ENCODE data around the gene CAMP. TPM values are rescaled to one million over a fixed set of nuclear protein-coding genes. Genes with fewer than 3 reads are reported as not detected.

Gene CAMP
- total RNA-seq, 2 experiments from 2014 or later = not detected

GRCh38 chr3:48273594-48274211 is 50.4 kb downstream of the CAMP start:
- CTCF ChIA-PET = interaction anchor here (0.5 to 5.3 kb wide), 11 partner anchors 27 to 395 kb away, joined by 3 to 77 read pairs (median 3); partner anchors contain the start of gene ZNF589
- Mint-ChIP-seq H3K9me3 (ENCODE audit: low read depth) (no peaks in the 10 kb centered on the region), H3K4me1 (peaks cover 22% of the 10 kb centered on the region), H3K27ac (no peak overlapping the region), H3K4me3 (no peak overlapping the region), H3K36me3 (ENCODE audit: low read depth) (peaks cover 23% of the 10 kb centered on the region), H3K27me3 (no peaks in the 10 kb centered on the region)
- POLR2A ChIA-PET = interaction anchor here (0.7 to 1.0 kb wide), 2 partner anchors 24 to 162 kb away, joined by 3 read pairs; no protein-coding TSS in a partner anchor
- ATAC-seq = no peak
- peak; percentile 68 for DNase-seq
- intact Hi-C loops (cut with DNase I, micrococcal nuclease) = loop anchor here (1.0 to 10.0 kb wide), 4 partner anchors 129 to 275 kb away; no protein-coding TSS in a partner anchor

- ChIA-PET CTCF (interaction anchor here (0.5 to 5.3 kb wide), 4 partner anchors 9 to 160 kb away, joined by 3 to 77 read pairs (median 3); no protein-coding TSS in a partner anchor), POLR2A (interaction anchor here (0.7 kb wide), 1 partner anchor 25 kb away, joined by 3 read pairs; no protein-coding TSS in a partner anchor)
- no peak for DNase-seq
- Mint-ChIP-seq H3K27me3 (no peaks in the 10 kb centered on the region), H3K9me3 (ENCODE audit: low read depth) (no peaks in the 10 kb centered on the region), H3K27ac (no peak overlapping the region), H3K4me3 (no peak overlapping the region), H3K4me1 (peaks cover 16% of the 10 kb centered on the region), H3K36me3 (ENCODE audit: low read depth) (peaks cover 20% of the 10 kb centered on the region)
- no peak for ATAC-seq
- intact Hi-C loops (cut with DNase I, micrococcal nuclease) = loop anchor here (5.0 to 10.0 kb wide), 2 partner anchors 128 to 130 kb away; no protein-coding TSS in a partner anchor
Observed at GRCh38 chr3:48274452-48274851, 51.2 kb downstream of the CAMP start.

Small RNA genes lying within 50 kb of the gene (microRNA-seq; reads per million reads assigned to microRNA genes)
- 4.6 reads per million, percentile 12 among the genes with 10 or more reads in this experiment for gene MIR4443 (ENCODE audit: borderline replicate concordance)

Other genes starting within 250 kb of the CAMP start
- 100 to 1,000 TPM; 115 to 119 TPM for gene MAP4, start 207.1 kb upstream of the CAMP start, total RNA-seq
- gene CDC25A, start 35.1 kb upstream of the CAMP start, total RNA-seq = 10 to 100 TPM; 32.5 to 33.9 TPM
- 10 to 100 TPM; 28.6 to 29.6 TPM for gene ZNF589, start 17.6 kb downstream of the CAMP start, total RNA-seq
- gene NME6, start 77.9 kb downstream of the CAMP start, total RNA-seq = 10 to 100 TPM; 26.1 to 28.9 TPM
- gene SPINK8, start 110.2 kb downstream of the CAMP start, total RNA-seq = not detected
- gene FBXW12, start 148.7 kb downstream of the CAMP start, total RNA-seq = under 1 TPM; 0.11 to 0.16 TPM
- 1 to 10 TPM; 3.7 to 5.1 TPM for gene PLXNB1, start 206.6 kb downstream of the CAMP start, total RNA-seq
- gene CCDC51, start 216.6 kb downstream of the CAMP start, total RNA-seq = 10 to 100 TPM; 17.5 to 25.0 TPM
- gene TMA7, start 216.8 kb downstream of the CAMP start, total RNA-seq = 100 to 1,000 TPM; 260 to 324 TPM
- gene ATRIP, start 223.2 kb downstream of the CAMP start, total RNA-seq = 10 to 100 TPM; 16.8 to 21.0 TPM

All from activated CD4-positive, alpha-beta T cell treated with anti-CD3 and anti-CD28 coated beads for 36 hours (primary cell).